LHCN-M2 (cell line): ENCODE data around the gene FUS. TPM values are rescaled to one million over a fixed set of nuclear protein-coding genes. Genes with fewer than 3 reads are reported as not detected.
"Not testable (repeated sequence)": the region's sequence is repeated elsewhere in the genome, so short reads cannot be mapped to it uniquely, and the experiment has no call there.

ENCODE experiments used
- DNase-seq: peaks from one replicate; pipeline ENCODE4 v3.0.0-alpha.2; 2012; ENCODE audit warnings: low read depth
- total RNA-seq: library from RNA; depleted of rRNA; stranded (reverse); fragments of >200 nt; gene quantifications from 2 replicates; pipeline ENCODE4 v1.2.3, GENCODE V29; 2014

The FUS gene
- total RNA-seq, 1 experiment from 2014 or later, result 58.2 TPM

DNA sequence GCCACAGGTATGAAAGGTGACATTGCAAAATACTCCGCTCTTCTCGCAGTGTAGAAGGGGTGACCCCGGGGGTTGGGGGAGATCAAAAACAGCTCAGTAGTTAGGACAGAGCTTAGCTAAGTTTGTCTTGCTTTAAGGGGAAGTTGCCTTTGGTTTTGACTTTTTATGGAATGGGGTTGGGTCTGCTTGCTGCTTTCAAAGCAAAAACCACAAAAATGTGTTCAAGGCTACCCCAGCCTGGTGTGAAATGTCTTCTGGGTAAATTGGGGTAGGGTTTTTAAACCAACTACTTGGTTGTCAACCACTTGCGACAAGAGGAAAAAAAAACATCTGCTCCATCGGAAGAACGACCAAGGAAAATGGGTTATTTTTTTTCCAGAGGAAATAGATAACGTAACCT, 6.2 kb downstream of the FUS start:
- no peak for DNase-seq

DNA sequence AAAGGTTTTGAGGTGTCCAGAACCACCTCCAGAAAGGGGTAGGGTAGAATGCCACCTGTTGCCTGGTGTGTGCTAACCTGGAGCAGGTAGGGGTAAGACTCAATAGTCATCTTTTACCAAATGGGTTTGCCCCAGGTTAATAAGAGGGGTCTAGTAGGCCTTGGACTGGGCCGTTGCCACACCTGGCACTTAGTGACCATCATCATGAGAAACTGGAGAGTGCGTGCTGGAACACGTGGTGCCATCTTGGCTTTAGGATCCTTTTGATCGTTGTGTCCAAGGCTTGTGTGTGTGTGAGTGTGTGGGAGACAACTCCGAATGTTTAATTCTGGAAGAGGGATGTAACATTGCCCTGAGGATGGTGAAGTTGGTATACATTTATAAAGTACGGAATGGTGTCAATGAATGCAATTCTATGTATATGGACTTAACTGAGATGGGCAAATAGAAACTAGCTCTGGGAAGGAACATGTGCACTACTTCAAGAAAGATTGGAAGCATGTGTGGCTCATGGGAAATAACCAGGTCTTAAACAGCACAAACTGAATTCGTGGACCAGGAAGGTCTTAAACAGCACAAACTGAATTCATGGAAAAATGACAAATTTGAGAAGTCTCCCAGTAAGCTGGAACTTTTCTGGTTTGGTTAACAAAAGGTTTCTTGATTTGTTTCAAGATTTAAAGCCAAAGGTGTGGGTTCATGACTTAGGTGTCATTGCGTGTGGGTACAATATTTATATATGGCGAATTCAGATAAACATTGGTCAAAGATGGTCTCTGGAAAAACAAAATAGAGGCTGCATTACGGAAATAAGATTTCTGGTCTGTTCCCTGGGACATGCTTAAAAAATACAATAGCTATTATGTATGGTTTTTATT, 7.2 kb downstream of the FUS start:
- DNase-seq, result no peak

DNA sequence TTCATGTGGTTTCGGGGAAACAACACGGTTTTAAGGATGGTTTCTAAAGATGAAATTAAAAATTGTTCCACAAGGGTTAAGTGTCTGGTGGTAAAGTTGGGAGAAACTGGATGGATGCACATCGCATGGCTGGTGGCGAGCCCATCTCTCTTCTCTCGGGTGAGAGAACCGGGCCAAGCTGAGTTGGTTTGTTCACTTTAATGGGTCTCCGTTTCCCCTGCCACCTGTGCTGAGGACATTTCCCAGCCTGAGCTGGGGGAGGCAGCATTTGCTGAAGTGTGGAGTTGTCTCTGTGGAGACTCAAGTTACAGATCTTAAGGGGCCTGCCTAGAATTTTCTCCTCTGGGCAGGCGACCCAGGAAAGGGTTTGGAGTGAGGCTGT, 7.9 kb downstream of the FUS start:
- DNase-seq, result no peak

DNA sequence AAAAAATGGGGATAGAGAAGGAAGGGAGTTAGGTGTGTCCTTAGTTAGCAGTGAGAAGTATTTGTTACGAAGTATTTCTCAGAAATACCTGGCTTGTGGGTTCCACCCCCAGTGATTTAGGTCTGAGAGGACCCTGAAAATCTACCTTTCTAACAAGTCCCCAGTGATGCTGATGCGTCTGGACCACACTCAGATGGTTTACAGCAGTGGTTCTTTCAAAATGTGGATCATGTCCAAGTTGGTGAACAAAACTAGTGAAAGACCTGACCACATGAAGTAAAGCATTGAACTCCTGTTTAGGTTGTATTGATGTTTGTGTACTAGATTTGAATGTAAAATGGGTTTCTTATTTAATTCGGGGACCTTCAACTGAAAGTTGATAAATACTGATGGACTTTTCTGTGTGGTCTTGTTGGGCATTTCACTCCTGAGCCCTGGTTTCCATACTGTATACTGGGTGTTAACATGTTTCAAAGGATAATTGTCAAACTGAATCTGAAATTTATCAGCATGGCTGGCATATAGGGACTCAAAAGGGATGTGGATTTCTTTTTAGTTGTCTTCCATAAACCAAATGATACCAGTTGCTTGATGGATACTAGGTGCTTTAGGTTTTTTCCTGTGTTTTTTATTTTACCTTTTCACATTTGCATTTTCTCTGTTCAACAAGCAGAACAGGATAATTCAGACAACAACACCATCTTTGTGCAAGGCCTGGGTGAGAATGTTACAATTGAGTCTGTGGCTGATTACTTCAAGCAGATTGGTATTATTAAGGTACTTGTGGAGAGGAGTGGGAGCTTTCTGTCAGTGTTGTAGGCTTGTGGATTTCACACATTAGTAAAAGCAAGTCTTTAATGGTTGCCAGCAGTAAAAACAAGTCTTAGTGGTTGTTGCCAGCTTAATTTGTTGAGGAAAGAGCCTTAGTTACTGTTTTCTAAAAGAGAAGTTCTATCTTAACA, 8.8 kb downstream of the FUS start:
- DNase-seq, result no peak

DNA sequence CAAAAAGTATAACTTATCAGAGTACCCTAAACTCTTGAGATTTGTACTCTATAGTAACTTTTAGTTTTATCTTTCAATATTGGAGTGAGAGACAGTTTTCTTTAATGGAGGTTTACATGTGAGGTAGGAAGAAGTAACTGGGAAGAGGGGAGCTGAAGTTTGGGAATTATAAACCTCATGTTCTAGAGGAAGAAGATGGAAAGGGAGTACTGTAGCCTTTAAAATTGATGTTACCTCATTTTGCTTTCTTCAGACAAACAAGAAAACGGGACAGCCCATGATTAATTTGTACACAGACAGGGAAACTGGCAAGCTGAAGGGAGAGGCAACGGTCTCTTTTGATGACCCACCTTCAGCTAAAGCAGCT, 9.5 kb downstream of the FUS start:
- no peak for DNase-seq

DNA sequence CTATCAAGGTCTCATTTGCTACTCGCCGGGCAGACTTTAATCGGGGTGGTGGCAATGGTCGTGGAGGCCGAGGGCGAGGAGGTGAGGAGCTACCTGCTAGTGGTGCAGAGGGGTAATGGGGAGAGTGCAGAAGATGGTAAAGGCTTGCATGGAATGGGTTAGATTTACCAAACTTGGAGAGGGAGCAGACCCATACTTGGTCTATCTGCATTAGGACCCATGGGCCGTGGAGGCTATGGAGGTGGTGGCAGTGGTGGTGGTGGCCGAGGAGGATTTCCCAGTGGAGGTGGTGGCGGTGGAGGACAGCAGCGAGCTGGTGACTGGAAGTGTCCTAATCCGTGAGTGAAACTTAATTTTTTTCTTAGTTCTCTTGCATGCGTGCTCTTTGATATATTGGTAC, 10.1 kb downstream of the FUS start:
- no peak for DNase-seq

DNA sequence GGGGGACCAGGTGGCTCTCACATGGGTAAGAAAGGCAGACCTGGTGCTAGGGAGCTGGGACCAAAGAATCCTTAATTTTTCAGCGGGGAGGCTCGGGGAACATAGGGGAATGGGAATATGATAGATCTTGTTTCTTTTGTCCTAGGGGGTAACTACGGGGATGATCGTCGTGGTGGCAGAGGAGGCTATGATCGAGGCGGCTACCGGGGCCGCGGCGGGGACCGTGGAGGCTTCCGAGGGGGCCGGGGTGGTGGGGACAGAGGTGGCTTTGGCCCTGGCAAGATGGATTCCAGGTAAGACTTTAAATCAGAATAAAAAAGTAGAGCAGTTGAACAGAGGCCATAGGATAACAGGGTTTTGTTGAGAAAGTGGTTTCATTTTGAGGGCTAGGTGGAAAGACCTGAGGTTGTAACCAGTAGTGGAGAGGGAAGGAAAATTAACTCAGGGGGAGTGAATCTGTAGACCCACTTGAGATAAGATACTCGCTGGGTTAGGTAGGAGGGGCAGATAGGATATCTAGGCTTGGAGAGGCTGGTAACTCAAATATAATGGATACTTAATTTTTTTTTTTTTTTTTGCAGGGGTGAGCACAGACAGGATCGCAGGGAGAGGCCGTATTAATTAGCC, 11.0 kb downstream of the FUS start:
- DNase-seq, result no peak

DNA sequence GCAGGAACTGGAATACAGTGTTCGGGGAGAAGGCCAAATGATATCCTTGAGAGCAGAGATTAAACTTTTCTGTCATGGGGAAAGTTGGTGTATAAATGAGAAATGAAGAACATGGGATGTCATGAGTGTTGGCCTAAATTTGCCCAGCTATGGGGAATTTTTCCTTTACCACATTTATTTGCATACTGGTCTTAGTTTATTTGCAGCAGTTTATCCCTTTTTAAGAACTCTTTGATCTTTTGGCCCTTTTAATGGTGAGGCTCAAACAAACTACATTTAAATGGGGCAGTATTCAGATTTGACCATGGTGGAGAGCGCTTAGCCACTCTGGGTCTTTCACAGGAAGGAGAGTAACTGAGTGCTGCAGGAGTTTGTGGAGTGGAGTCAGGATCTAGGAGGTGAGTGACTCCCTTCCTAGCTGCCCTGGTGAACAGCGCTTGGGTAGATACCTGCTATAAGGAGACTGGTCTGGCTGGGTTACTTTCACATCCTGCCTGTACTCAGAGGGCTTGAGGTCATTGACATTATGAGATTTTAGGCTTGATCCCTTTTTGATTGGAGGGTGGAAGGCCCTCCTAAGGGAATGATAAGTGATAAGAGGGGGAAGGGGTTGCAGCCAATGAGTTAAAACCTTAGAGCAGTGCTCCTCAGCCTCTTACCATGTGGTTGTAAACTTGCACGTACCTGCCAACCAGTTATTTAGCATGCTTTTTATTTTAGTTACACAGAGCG, 11.9 kb downstream of the FUS start:
- no peak for DNase-seq

DNA sequence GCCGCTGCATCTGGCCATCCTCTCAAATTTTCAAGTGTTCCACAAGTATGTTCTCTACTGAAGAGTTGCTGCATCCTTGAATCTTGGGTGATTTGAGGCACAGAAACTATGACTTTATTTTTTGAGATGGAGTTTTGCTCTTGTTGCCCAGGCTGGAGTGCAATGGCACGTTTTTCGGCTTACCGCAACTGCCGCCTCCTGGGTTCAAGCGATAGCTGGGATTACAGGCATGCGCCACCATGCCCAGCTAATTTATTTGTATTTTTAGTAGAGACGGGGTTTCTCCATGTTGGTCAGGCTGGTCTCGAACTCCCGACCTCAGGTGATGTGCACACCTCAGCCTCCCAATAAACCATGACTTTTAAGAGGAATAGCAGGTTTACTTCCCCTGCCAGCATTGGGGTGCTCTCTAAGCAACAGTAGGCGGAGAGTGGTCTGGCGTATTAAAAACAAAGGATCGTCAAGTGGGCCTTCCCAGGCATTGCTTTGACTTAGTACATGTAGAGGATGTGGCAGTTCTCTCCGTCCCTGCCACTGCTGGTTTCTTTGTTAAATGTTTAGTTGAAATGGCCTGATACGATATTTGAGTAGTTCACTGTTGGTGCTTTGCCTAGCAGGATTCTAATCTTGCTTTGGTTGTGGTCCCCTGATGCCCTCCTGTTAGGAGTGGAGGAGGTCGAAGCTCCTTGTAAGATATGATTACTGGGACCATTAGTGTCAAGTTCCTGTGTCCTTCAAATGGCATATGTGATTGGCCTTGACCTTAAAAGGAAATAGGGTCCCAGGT, 13.1 kb downstream of the FUS start:
- no peak for DNase-seq

DNA sequence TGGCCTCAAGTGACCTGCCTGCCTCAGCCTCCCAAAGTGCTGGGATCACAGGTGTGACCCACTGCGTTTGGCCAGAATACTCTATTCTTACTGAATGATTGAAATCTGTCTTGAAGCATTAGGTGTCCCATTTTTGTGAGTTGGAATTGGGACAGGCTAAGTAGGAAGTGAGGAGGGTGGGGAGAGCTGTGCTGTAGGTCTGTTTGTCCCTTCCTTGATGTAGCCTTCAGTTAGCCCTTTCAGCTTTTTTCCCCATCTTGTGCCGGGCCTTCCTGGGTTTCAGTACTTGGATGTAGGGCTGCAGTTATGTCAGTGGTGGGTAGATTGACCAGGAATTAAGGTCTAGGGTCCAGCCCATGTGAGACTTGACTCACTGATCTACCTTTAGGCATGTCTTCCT, 13.9 kb downstream of the FUS start:
- DNase-seq, result no peak

DNA sequence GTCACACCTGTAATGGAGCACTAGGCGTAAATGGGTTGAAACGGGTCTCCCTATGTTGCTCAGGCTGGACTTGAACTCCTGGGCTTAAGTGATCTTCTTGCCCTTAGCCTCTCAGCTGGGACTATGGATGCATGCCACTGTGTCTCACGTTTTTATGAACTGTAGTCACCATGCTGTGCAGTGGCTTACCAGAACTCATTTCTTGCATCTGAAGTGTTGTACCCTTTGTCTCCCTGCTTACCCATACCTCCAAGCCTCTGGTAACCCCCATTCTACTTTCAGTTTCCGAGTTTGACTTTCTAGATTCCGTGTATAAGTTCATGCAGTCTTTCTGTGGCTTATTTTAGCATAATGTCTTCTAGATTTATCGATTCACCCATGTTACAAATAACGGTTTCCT, 15.0 kb downstream of the FUS start:
- DNase-seq, result no peak

DNA sequence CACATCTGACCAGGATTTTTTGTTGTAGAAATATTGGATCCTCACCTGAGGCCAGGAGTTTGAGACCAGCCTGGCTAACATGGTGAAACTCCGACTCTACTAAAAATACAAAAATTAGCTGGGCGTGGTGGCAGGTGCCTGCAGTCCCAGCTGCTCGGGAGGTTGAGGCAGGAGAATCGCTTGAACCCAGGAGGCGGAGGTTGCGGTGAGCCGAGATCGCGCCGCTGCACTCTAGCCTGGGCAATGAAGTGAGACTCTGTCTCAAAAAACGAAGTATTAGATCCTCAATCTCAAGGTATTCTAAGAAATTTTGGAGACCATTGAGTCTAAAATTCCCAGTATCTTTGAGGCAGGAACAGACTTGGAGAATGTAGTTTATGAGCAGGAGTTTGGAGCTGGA, 15.9 kb downstream of the FUS start:
- DNase-seq, result not testable (repeated sequence)

DNA sequence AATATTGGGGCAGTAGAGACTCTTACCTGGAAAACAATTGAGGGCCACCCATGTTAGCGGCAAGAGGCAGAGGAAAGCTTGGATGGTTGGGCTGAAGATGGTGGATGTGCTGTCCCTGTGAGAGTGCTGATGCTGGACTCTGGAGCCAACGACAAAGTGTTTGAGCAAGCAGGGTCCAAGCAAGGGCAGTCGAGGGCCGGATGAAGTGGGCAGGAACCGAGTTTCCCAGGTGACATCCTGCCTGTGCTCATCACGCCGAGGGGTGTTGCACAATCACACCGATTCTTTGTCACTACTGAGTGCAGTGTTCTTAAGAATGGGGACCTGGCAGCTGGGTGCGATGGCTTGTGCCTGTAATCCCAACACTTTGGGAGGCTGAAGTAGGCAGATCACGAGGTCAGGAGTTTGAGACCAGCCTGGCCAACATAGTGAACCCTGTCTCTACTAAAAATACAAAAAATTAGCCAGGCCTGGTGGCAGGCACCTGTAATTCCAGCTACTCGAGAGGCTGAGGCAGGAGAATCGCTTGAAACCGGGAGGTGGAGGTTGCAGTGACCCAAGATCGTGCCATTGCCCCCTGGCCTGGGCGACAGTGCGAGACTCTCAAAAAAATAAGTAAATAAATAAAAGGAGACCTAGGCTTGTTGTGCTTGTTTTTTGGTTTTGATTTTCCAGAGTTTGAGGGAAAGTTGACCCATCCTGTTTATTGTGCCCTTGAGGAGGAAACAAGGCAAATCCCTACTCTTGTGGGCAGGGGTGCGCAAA, 16.6 kb downstream of the FUS start:
- DNase-seq, result no peak

DNA sequence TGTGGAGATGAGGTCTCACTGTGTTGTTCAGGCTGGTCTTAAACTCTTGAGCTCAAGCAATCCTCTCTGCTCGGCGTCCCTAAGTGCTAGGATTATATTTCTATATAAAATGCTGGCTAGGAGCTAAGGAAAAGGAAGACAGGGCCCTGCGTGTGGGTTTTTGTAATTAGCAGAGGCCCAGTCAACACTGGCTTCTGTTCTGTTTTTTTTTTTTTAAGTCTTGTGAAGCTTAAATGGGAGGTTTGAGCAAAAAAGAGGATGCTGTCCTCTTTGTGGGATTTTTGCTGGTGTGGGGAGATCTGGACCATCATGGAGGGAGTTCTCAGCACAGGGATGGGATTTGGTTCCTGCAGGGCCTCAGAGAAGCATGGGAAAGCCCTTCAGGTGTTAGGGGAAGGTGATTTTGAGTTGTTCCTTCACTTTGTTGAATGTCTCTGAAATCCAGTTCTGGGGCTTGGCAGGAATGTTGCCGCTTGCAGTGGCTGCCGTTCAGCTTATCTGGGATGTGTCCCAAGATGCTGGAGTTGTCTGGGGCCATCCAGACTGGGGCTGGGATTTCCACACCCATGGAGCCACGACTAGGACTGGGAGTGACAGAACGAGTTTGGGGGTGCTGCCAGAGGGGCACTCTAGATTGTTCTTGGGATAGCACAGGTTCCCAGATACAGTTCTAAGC, 18.4 kb downstream of the FUS start:
- DNase-seq, result no peak

DNA sequence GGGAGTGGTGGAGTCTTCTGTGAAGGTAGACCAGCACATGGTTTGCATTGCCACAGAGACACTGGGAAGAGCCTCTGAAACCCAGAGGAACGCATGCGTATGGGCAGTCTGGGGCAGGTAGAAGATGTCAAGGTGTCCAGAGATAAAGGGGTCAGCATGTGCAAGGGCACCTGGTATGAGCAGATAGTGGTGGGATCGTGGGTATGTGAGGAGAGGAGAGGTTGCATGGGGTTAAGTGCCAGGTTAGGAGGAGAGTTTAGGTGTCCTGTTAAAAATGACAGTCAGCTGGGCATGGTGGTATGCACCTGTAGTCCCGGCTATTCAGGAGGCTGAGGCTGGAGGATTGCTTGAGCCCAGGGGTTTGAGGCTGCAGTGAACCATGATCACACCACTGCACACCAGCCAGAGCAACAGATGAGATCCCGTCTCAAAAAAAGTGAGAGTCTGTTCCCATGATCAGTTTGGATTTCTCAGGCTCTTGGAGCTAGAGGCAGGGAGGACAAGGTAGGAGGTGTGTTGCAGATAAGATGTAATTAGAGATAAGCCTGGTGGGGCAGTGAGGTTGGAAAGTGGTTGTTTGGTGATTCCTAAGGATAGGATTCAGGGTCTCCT, 19.6 kb downstream of the FUS start:
- DNase-seq, result no peak

DNA sequence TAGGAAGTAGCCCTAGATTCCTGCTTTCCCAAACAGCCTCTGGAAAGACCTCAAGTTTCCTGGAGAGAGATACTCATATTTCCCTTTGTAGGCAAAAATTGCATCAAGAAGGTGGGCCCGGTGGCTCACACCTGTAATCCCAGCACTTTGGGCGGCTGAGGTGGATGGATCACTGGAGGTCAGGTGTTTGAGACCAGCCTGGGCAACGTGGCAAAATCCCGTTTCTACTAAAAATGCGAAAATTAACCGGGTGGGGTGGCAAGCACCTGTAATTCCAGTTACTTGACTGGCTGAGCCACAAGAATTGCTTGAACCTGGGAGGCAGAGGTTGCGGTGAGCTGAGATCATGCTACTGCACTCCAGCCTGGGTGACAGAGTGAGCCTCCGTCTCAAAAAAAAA, 20.2 kb downstream of the FUS start:
- not testable (repeated sequence) for DNase-seq

DNA sequence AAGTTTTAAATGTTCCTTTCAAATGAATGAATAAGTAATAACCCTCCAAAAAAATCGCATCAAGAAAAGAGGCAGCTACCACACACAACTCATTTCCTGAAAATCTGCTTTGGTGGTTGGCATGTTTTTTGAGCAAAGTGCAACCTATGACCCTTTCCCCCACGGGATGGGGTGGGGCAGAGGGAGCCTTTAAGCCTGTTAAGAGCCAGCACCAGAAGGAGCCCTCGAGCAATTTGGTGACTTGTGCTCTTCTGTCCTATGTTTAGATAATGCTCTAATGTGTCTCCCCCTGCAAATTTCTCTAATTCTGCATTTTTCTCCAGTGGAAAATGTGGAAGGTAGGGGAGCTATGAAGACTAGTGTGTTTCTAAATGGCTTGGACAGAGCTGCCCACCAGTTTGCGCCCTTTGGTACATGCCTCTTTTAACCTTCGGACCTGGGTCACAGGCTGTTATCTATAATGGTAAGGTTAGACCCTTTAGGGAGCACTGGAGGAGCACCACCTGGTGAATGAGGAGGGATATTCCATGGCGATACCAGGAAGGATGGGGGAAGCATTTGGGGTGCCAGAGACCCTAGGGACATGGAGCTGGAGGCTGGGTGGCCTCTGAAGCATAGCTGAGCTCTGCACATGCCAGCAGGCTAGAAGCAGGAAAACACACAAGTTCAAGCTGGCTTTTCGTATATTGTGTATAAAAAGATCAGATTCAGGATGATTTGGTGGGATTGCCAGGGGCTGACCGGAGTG, 21.1 kb downstream of the FUS start:
- peak; percentile 62 for DNase-seq
